GM12878 (cell line): Measurements from ENCODE around the gene RAPGEF4. TPM values are rescaled to one million over a fixed set of nuclear protein-coding genes. Genes with fewer than 3 reads are reported as not detected.
A peak's percentile ranks its signal among the peaks of the same experiment; 100 is the strongest.

Experiments
- ATAC-seq: fragments of 200-7000 bp; cut with Tn5 transposase; 3 replicates; pipeline ENCODE4 v1.9.1; 2020; ENCODE audit warnings: mild to moderate bottlenecking, moderate library complexity
- BruUV-seq: library from RNA; stranded (reverse); fragments of 400-500 nt; replicated peaks from 2 replicates; lab custom pipeline; 2021; lab: Mats Ljungman, UMichigan
- CTCF ChIA-PET: fragments of 300-600 bp; sonication (Branson Sonifier 250); formaldehyde crosslinking; extraction: SDS; loops from one replicate; lab custom pipeline; 2021; ENCODE audit warnings: inconsistent platforms; lab: Yijun Ruan, JAX
- POLR2A ChIA-PET: fragments of 350-600 bp; formaldehyde crosslinking; extraction: SDS; loops from one replicate; lab custom pipeline; 2021; ENCODE audit warnings: inconsistent platforms; lab: Charles Lee
- RAD21 ChIA-PET: fragments of 300-600 bp; sonication (Branson Sonifier 250); formaldehyde crosslinking; loops from one replicate; lab custom pipeline; 2023; ENCODE audit warnings: antibody characterized with exemption; ENCODE audit not compliant: unreplicated experiment; lab: Charles Lee
- SMC1A ChIA-PET: fragments of 300-600 bp; sonication (Branson Sonifier 250); formaldehyde crosslinking; loops from one replicate; lab custom pipeline; 2023; ENCODE audit not compliant: unreplicated experiment, uncharacterized antibody; lab: Charles Lee
- DNase-seq: peaks from one replicate; pipeline ENCODE4 v3.0.0-alpha.2; 2011; ENCODE audit warnings: low read depth, low spot score
- FAIRE-seq: peaks from 3 replicates; lab custom pipeline; 2011; peaks lifted over from hg19 to GRCh38; lab: Jason Lieb, UNC
- H2AFZ ChIP-seq: 2 replicates; pipeline ENCODE4 v1.6.0; 2011; ENCODE audit warnings: low read depth, low read length, control low read depth; ENCODE audit not compliant: control insufficient read depth
- H3K27ac ChIP-seq: 2 replicates; pipeline ENCODE4 v1.5.1; 2011; ENCODE audit warnings: control low read depth; ENCODE audit not compliant: control insufficient read depth, insufficient read depth
- H3K27me3 ChIP-seq, 2 experiments: replicated peaks in 1 of 2; 2 replicates each; pipeline versions ENCODE4 v1.6.0 to v1.6.1; 2011; ENCODE audit warnings: low read length in 1 of 2; ENCODE audit not compliant: control insufficient read depth in 2 of 2, insufficient read depth in 2 of 2
- H3K36me3 ChIP-seq, 2 experiments: 2 replicates each; pipeline ENCODE4 v1.5.1; 2011; ENCODE audit warnings: low read length in 1 of 2; ENCODE audit not compliant: control insufficient read depth in 2 of 2, insufficient read depth in 2 of 2
- H3K4me1 ChIP-seq: 2 replicates; pipeline ENCODE4 v1.6.1; 2011; ENCODE audit warnings: mild to moderate bottlenecking, low read length, moderate library complexity, mixed read lengths; ENCODE audit not compliant: control insufficient read depth, insufficient read depth
- H3K4me2 ChIP-seq: 2 replicates; pipeline ENCODE4 v1.6.0; 2011; ENCODE audit warnings: control low read depth; ENCODE audit not compliant: control insufficient read depth, insufficient read depth
- H3K4me3 ChIP-seq: fragments of 200-600 bp; sonication (generic); 2 replicates; pipeline ENCODE4 v1.5.1; 2016
- H3K79me2 ChIP-seq: 2 replicates; pipeline ENCODE4 v1.6.0; 2011; ENCODE audit warnings: low read length; ENCODE audit not compliant: control insufficient read depth, insufficient read depth
- H3K9ac ChIP-seq: 2 replicates; pipeline ENCODE4 v1.8.0; 2011; ENCODE audit warnings: low read length, control low read depth, mixed read lengths; ENCODE audit not compliant: control insufficient read depth, insufficient read depth
- H3K9me3 ChIP-seq: replicated peaks from 3 replicates; pipeline ENCODE4 v1.5.1; 2011; ENCODE audit warnings: mild to moderate bottlenecking, low read length; ENCODE audit not compliant: control insufficient read depth, insufficient read depth
- H4K20me1 ChIP-seq: 2 replicates; pipeline ENCODE4 v1.6.0; 2011; ENCODE audit not compliant: control insufficient read depth, insufficient read depth
- BACH1 ChIP-seq: fragments of 450-650 bp; IDR thresholded peaks from 2 replicates; pipeline ENCODE4 v1.6.1; 2017; ENCODE audit warnings: mild to moderate bottlenecking, borderline replicate concordance
- CEBPZ ChIP-seq: fragments of 150-350 bp; IDR thresholded peaks from 2 replicates; pipeline ENCODE4 v1.6.1; 2016; ENCODE audit warnings: low read depth, low read length
- DPF2 ChIP-seq: fragments of 450-650 bp; IDR thresholded peaks from 2 replicates; pipeline ENCODE4 v1.6.1; 2017; ENCODE audit warnings: mild to moderate bottlenecking
- HSF1 ChIP-seq: fragments of 150-350 bp; IDR thresholded peaks from 2 replicates; pipeline ENCODE4 v1.6.1; 2014; ENCODE audit warnings: mild to moderate bottlenecking, low read depth, low read length
- NR2F1 ChIP-seq: fragments of 450-650 bp; conservative IDR thresholded peaks from 2 replicates; pipeline ENCODE4 v1.6.1; 2017; ENCODE audit warnings: mild to moderate bottlenecking
- PAX8 ChIP-seq: fragments of 450-650 bp; IDR thresholded peaks from 2 replicates; pipeline ENCODE4 v1.6.1; 2017; ENCODE audit warnings: mild to moderate bottlenecking, moderate library complexity
- PML ChIP-seq: IDR thresholded peaks from 2 replicates; pipeline ENCODE4 v1.6.1; 2012; ENCODE audit warnings: low read length, inconsistent platforms
- RAD21 ChIP-seq: IDR thresholded peaks from 2 replicates; pipeline ENCODE4 v1.6.1; 2011; ENCODE audit warnings: mild to moderate bottlenecking, low read depth, low read length, moderate library complexity; ENCODE audit not compliant: insufficient read depth
- TBL1XR1 ChIP-seq: IDR thresholded peaks from 2 replicates; pipeline ENCODE4 v1.6.1; 2012; ENCODE audit warnings: low read depth, low read length, improper control_type of control experiment
- TCF7 ChIP-seq: IDR thresholded peaks from 2 replicates; pipeline ENCODE4 v1.6.1; 2014; ENCODE audit warnings: antibody characterized with exemption, borderline replicate concordance
- ZBTB4 ChIP-seq: fragments of 450-650 bp; formaldehyde crosslinking; IDR thresholded peaks from 2 replicates; pipeline ENCODE4 v1.4.0; 2022; ENCODE audit warnings: mild to moderate bottlenecking, moderate library complexity
- WGBS: methylation state at CpG from one replicate; pipeline ENCODE4 v1.1.6; 2016; ENCODE audit warnings: low lambda C conversion rate; ENCODE audit not compliant: insufficient replicate concordance, insufficient coverage; ENCODE audit errors: missing lambda C conversion rate; 5-methylcytosine and 5-hydroxymethylcytosine counted together
- in situ Hi-C: fragments of 300-500 bp; cut with MboI; formaldehyde crosslinking; loops from 9 replicates; pipeline ENCODE4 v1.14.3; 2018; ENCODE audit warnings: mixed read lengths
- intact Hi-C: fragments of 100-400 bp; cut with micrococcal nuclease; formaldehyde crosslinking; loops from one replicate; pipeline ENCODE4 v1.14.2; 2022; ENCODE audit not compliant: unreplicated experiment
- polyA plus RNA-seq, 11 experiments: library from polyadenylated mRNA; depleted of rRNA in 4 of 11; unstranded in 6 of 11; stranded (reverse) in 5 of 11; fragments of >200 nt; fragmentation: Nextera tagmentation in 4 of 11; fragmentation: Illumina TruSeq in 1 of 11; extraction: Ambion mirVana in 4 of 11; extraction: Trizol in 1 of 11; gene quantifications; 1 replicate in 1 of 11; 2 replicates in 10 of 11; pipeline versions ENCODE4 v1.2.1 to v1.2.3, GENCODE V29; 2011 to 2016; ENCODE audit warnings: inconsistent platforms in 2 of 11, missing spikeins in 2 of 11, low read depth in 1 of 11
- total RNA-seq, 4 experiments: library from RNA; depleted of rRNA in 3 of 4; stranded (reverse); fragments of >200 nt in 3 of 4; fragmentation: Illumina TruSeq in 1 of 4; extraction: Trizol in 1 of 4; gene quantifications; 2 replicates each; pipeline versions ENCODE4 v1.2.1 to v1.2.3, GENCODE V29; 2013 to 2021
- TF ChIP-seq, protein P1 (sequence below): fragments of 450-650 bp; IDR thresholded peaks from 2 replicates; pipeline ENCODE4 v1.6.1; 2014; ENCODE audit warnings: mild to moderate bottlenecking

RAPGEF4 gene
- total and polyA plus RNA-seq, 10 of the 15 experiments (the other 5 are each of a cell fraction or from before 2014, with no cell fraction given): 0.18 TPM; not detected in 8

DNA sequence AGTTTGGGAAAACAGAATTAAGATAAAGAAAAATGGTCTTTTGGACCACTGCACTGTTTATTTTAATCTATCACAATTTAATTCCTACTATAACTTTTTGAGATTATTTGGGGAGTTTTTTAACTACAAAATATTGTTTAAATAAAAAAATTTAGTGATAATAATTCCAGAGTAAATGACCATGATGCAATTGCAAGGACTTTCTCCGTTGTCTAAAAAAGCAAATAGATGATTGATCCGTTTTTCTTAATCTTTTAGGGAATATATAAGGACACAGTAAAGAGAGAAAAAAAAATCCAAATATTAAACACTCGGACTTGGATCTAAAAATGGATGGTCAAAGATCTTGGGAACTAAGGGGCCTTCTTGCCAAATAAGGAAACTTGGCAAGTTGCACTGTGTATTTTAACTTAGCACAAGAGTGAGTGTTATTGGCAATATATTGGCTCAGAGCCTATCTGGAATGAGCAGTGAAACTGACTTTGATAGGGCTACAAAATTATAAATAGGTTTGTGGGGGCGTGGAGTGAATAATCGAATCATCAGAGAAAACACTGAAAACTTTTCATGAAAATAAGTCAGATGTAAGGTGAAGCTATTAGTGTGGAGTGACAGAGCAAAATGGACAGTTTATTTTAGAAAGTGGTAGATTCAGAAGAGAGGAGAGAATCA lies 342.0 kb downstream of the RAPGEF4 start:
- ChIA-PET CTCF (no interaction called here), RAD21 (no interaction called here), SMC1A (no interaction called here), POLR2A (interaction anchor here (0.6 kb wide), 1 partner anchor 46 kb away, joined by 4 read pairs; no protein-coding TSS in a partner anchor)
- H4K20me1 ChIP-seq: no peaks in the 10 kb centered on the region
- FAIRE-seq (no peak), DNase-seq (no peak), ATAC-seq (no peak)
- H3K4me1 ChIP-seq: peaks cover 12% of the 10 kb centered on the region
- no peaks in the 10 kb centered on the region for H3K36me3 ChIP-seq
- BruUV-seq: TSS peak; percentile 56
- H3K9ac ChIP-seq: peak overlapping the region; percentile 15; the same call in 1 of the 2 replicates
- H3K27ac ChIP-seq: no peak overlapping the region
- in situ Hi-C loops (no loop called here), intact Hi-C loops (loop anchor here (5.0 kb wide), 1 partner anchor 280 kb away; no protein-coding TSS in a partner anchor)
- H3K4me3 ChIP-seq: peak overlapping the region; percentile 79; the same call in 1 of the 2 replicates
- H2AFZ ChIP-seq: no peak overlapping the region; the same call in 1 of the 2 replicates
- no peaks in the 10 kb centered on the region; a peak in 2 of 4 replicates for H3K27me3 ChIP-seq
- peaks cover 30% of the 10 kb centered on the region for H3K79me2 ChIP-seq
- H3K4me2 ChIP-seq: peak overlapping the region; percentile 44; the same call in 1 of the 2 replicates
- H3K9me3 ChIP-seq: no peaks in the 10 kb centered on the region; the same call in 2 of the 3 replicates
- WGBS: 71% methylated on average over 5 of the region's 5 CpGs
- TF ChIP-seq HSF1 (no peak), TBL1XR1 (no peak), NR2F1 (no peak), PML (no peak), TCF7 (no peak), CEBPZ (no peak), RAD21 (no peak), DPF2 (no peak), ZBTB4 (CRISPR knock-in tag) (no peak), BACH1 (no peak), PAX8 (no peak)
- TF ChIP-seq, protein P1, sequence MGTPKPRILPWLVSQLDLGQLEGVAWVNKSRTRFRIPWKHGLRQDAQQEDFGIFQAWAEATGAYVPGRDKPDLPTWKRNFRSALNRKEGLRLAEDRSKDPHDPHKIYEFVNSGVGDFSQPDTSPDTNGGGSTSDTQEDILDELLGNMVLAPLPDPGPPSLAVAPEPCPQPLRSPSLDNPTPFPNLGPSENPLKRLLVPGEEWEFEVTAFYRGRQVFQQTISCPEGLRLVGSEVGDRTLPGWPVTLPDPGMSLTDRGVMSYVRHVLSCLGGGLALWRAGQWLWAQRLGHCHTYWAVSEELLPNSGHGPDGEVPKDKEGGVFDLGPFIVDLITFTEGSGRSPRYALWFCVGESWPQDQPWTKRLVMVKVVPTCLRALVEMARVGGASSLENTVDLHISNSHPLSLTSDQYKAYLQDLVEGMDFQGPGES: no peak
